NOMO-1 treated with dmso at 0.1 percent for 144 hours (cell line): ENCODE results near the gene MAD1L1.
"Not testable (repeated sequence)": the region's sequence is repeated elsewhere in the genome, so short reads cannot be mapped to it uniquely, and the experiment has no call there.

ENCODE experiments used
- DNase-seq: peaks from one replicate; lab custom pipeline; 2025; ENCODE audit not compliant: unreplicated experiment; lab: John Stamatoyannopoulos, UW

MAD1L1 gene

GRCh38 chr7:1848911-1849311 lies 383.8 kb downstream of the MAD1L1 start:
- no peak for DNase-seq

- DNase-seq = no peak
Observed at GRCh38 chr7:1848013-1848640, 384.6 kb downstream of the MAD1L1 start.

GRCh38 chr7:1847260-1848001 lies 385.3 kb downstream of the MAD1L1 start:
- no peak for DNase-seq

GRCh38 chr7:1846331-1847065 lies 386.2 kb downstream of the MAD1L1 start:
- peak; percentile 24 for DNase-seq

GRCh38 chr7:1845536-1846311 lies 387.0 kb downstream of the MAD1L1 start:
- DNase-seq = peak; percentile 8

- no peak for DNase-seq
Observed at GRCh38 chr7:1844951-1845390, 387.8 kb downstream of the MAD1L1 start.

GRCh38 chr7:1844336-1844950 lies 388.3 kb downstream of the MAD1L1 start:
- DNase-seq = no peak

- DNase-seq = peak; percentile 21
Observed at GRCh38 chr7:1843921-1844335, 388.8 kb downstream of the MAD1L1 start.

GRCh38 chr7:1843271-1843861 lies 389.4 kb downstream of the MAD1L1 start:
- peak; percentile 90 for DNase-seq

- no peak for DNase-seq
Observed at GRCh38 chr7:1842321-1843221, 390.2 kb downstream of the MAD1L1 start.

- DNase-seq = not testable (repeated sequence)
Observed at GRCh38 chr7:1841286-1842021, 391.3 kb downstream of the MAD1L1 start.

GRCh38 chr7:1840744-1841143 lies 392.0 kb downstream of the MAD1L1 start:
- not testable (repeated sequence) for DNase-seq

GRCh38 chr7:1839701-1840100 lies 393.0 kb downstream of the MAD1L1 start:
- no peak for DNase-seq

- not testable (repeated sequence) for DNase-seq
Observed at GRCh38 chr7:1838911-1839531, 393.7 kb downstream of the MAD1L1 start.

GRCh38 chr7:1838544-1838872 lies 394.2 kb downstream of the MAD1L1 start:
- not testable (repeated sequence) for DNase-seq

- DNase-seq = not testable (repeated sequence)
Observed at GRCh38 chr7:1837696-1838543, 394.8 kb downstream of the MAD1L1 start.

GRCh38 chr7:1831933-1832535 lies 400.7 kb downstream of the MAD1L1 start:
- peak; percentile 11 for DNase-seq
